ENCODE measurements around the gene CDK5. TPM values are rescaled to one million over a fixed set of nuclear protein-coding genes. Genes with fewer than 3 reads are reported as not detected.

CDK5 gene
- total RNA-seq, 1 experiment from 2014 or later = 12.2 TPM

- POLR2A ChIA-PET = interaction anchor here (0.6 to 2.4 kb wide), 5 partner anchors 11 to 50 kb away, joined by 3 to 7 read pairs (median 3); partner anchors contain the start of gene ABCB8
- Mint-ChIP-seq H3K4me3 (ENCODE audit: unreplicated experiment) (peak overlapping the region; percentile 91), H3K9me3 (ENCODE audit: unreplicated experiment) (no peaks in the 10 kb centered on the region), H3K27ac (ENCODE audit: low read depth, unreplicated experiment) (no peak overlapping the region), H3K36me3 (ENCODE audit: insufficient read depth, unreplicated experiment) (peaks cover 39% of the 10 kb centered on the region), H3K4me1 (ENCODE audit: insufficient read depth, unreplicated experiment) (peaks cover 24% of the 10 kb centered on the region), H3K27me3 (ENCODE audit: insufficient read depth, unreplicated experiment) (no peaks in the 10 kb centered on the region)
- no TSS peak for BruUV-seq (replicated peaks)
- intact Hi-C loops (cut with micrococcal nuclease) = no loop called here
- TF ChIP-seq CTCF (IDR thresholded peaks at IDR 0.05; ENCODE audit: unreplicated experiment) = no peak
- DNase-seq (ENCODE audit: unreplicated experiment) = no peak
- CTCF ChIA-PET = interaction anchor here (0.7 to 1.5 kb wide), 3 partner anchors 18 to 293 kb away, joined by 4 read pairs; no protein-coding TSS in a partner anchor
Observed at GRCh38 chr7:151078233-151079040, 20.7 kb upstream of the CDK5 start.

- peak overlapping the region; percentile 25 for H3K4me3 Mint-ChIP-seq (ENCODE audit: unreplicated experiment)
- H3K4me1 Mint-ChIP-seq (ENCODE audit: insufficient read depth, unreplicated experiment) = peaks cover 21% of the 10 kb centered on the region
- no peaks in the 10 kb centered on the region for H3K27me3 Mint-ChIP-seq (ENCODE audit: insufficient read depth, unreplicated experiment)
- DNase-seq (ENCODE audit: unreplicated experiment) = no peak
- no peak overlapping the region for H3K27ac Mint-ChIP-seq (ENCODE audit: low read depth, unreplicated experiment)
- H3K36me3 Mint-ChIP-seq (ENCODE audit: insufficient read depth, unreplicated experiment) = peaks cover 36% of the 10 kb centered on the region
- no peak for TF ChIP-seq CTCF (IDR thresholded peaks at IDR 0.05; ENCODE audit: unreplicated experiment)
- ChIA-PET POLR2A (interaction anchor here (0.6 to 2.4 kb wide), 5 partner anchors 10 to 52 kb away, joined by 3 to 7 read pairs (median 4); partner anchors contain the start of gene ABCB8), CTCF (interaction anchor here (0.7 to 2.2 kb wide), 4 partner anchors 18 to 293 kb away, joined by 4 to 8 read pairs (median 4); no protein-coding TSS in a partner anchor)
- BruUV-seq (replicated peaks) = no TSS peak
- intact Hi-C loops (cut with micrococcal nuclease) = no loop called here
- H3K9me3 Mint-ChIP-seq (ENCODE audit: unreplicated experiment) = no peaks in the 10 kb centered on the region
Observed at GRCh38 chr7:151077705-151078232, 20.1 kb upstream of the CDK5 start.

- Mint-ChIP-seq H3K27ac (ENCODE audit: low read depth, unreplicated experiment) (no peak overlapping the region), H3K4me1 (ENCODE audit: insufficient read depth, unreplicated experiment) (peaks cover 16% of the 10 kb centered on the region), H3K36me3 (ENCODE audit: insufficient read depth, unreplicated experiment) (peaks cover 36% of the 10 kb centered on the region), H3K27me3 (ENCODE audit: insufficient read depth, unreplicated experiment) (no peaks in the 10 kb centered on the region), H3K4me3 (ENCODE audit: unreplicated experiment) (no peak overlapping the region), H3K9me3 (ENCODE audit: unreplicated experiment) (no peaks in the 10 kb centered on the region)
- CTCF ChIA-PET = interaction anchor here (1.5 to 2.2 kb wide), 3 partner anchors 11 to 33 kb away, joined by 4 to 8 read pairs (median 4); no protein-coding TSS in a partner anchor
- intact Hi-C loops (cut with micrococcal nuclease) = no loop called here
- BruUV-seq (replicated peaks) = no TSS peak
- no peak for DNase-seq (ENCODE audit: unreplicated experiment)
- POLR2A ChIA-PET = interaction anchor here (0.6 to 2.4 kb wide), 4 partner anchors 14 to 51 kb away, joined by 3 to 13 read pairs (median 6); no protein-coding TSS in a partner anchor
- TF ChIP-seq CTCF (IDR thresholded peaks at IDR 0.05; ENCODE audit: unreplicated experiment) = peak; percentile 36
Observed at GRCh38 chr7:151076863-151077704, 19.4 kb upstream of the CDK5 start.

Data from MCF 10A (cell line).